AG04449 (cell line): Measurements from ENCODE around the gene MEAK7.

Source experiments
- CTCF ChIA-PET: fragments of 350-600 bp; formaldehyde crosslinking; extraction: SDS; loops from one replicate; lab custom pipeline; 2021; ENCODE audit warnings: antibody characterized with exemption; lab: Yijun Ruan, JAX
- POLR2A ChIA-PET: fragments of 400-600, 350-600 bp; formaldehyde crosslinking; extraction: SDS; loops from one replicate; lab custom pipeline; 2020; ENCODE audit warnings: antibody characterized with exemption, inconsistent platforms; lab: Yijun Ruan, JAX
- DNase-seq: peaks from one replicate; pipeline ENCODE4 v3.0.0-alpha.2; 2010; ENCODE audit warnings: low read depth, low spot score
- H3K4me3 ChIP-seq: 2 replicates; pipeline ENCODE4 v1.5.1; 2011; ENCODE audit warnings: low read depth, mild to moderate bottlenecking, control low read depth, low read length
- TF ChIP-seq, protein P1 (sequence below): IDR thresholded peaks from one replicate; pipeline ENCODE4 v1.5.1; 2011; ENCODE audit warnings: mild to moderate bottlenecking, moderate library complexity, low read length, control low read depth, inconsistent platforms; ENCODE audit not compliant: insufficient read depth; ENCODE audit errors: missing control alignments

MEAK7 gene

GRCh38 chr16:84548508-84548907 is 44.0 kb upstream of the MEAK7 start:
- TF ChIP-seq, protein P1, sequence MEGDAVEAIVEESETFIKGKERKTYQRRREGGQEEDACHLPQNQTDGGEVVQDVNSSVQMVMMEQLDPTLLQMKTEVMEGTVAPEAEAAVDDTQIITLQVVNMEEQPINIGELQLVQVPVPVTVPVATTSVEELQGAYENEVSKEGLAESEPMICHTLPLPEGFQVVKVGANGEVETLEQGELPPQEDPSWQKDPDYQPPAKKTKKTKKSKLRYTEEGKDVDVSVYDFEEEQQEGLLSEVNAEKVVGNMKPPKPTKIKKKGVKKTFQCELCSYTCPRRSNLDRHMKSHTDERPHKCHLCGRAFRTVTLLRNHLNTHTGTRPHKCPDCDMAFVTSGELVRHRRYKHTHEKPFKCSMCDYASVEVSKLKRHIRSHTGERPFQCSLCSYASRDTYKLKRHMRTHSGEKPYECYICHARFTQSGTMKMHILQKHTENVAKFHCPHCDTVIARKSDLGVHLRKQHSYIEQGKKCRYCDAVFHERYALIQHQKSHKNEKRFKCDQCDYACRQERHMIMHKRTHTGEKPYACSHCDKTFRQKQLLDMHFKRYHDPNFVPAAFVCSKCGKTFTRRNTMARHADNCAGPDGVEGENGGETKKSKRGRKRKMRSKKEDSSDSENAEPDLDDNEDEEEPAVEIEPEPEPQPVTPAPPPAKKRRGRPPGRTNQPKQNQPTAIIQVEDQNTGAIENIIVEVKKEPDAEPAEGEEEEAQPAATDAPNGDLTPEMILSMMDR, result no peak
- no peak overlapping the region for H3K4me3 ChIP-seq
- POLR2A ChIA-PET, result no interaction called here
- CTCF ChIA-PET, result interaction anchor here (1.8 kb wide), 1 partner anchor 10 kb away, joined by 4 read pairs; no protein-coding TSS in a partner anchor
- no peak for DNase-seq

GRCh38 chr16:84547546-84548061 is 43.1 kb upstream of the MEAK7 start:
- ChIA-PET CTCF (interaction anchor here (0.8 kb wide), 1 partner anchor 74 kb away, joined by 4 read pairs; no protein-coding TSS in a partner anchor), POLR2A (no interaction called here)
- TF ChIP-seq, protein P1, result no peak

GRCh38 chr16:84546669-84547545 is 42.4 kb upstream of the MEAK7 start:
- ChIA-PET CTCF (interaction anchor here (0.8 kb wide), 1 partner anchor 74 kb away, joined by 4 read pairs; no protein-coding TSS in a partner anchor), POLR2A (no interaction called here)
- TF ChIP-seq, protein P1, result no peak
- no peak overlapping the region for H3K4me3 ChIP-seq
- no peak for DNase-seq

More at GRCh38 chr16:84547546-84548061, 43.1 kb upstream of the MEAK7 start:
- no peak for DNase-seq
- H3K4me3 ChIP-seq, result no peak overlapping the region

DNA sequence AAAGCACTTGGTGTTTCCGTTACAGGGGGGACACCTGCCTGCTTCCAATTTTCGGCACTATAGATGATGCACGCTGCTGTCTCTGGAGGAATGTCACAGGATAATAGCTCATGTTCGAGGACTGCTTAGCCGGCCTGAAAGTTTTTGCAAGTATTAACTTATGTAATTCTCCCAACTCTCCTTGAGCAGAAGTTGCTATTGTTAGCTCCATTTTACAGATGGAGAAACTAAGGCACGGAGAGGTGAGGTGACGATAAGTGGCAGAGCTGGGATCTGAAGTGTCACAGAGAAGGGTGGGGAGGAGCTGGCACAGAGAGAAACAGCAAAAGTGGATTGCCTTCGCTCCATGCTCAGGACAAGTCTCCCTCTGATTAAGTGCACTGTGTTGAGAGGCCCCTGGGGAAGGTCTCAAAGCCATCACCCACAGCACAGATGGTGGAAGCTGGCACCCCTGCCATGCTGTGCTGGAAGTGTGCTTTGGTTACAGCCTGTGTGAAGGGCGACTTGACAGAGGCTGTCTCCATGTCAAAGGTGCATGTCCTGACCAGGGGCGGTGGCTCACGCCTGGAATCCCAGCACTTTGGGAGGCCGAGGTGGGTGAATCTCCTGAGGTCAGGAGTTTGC is 40.8 kb upstream of the MEAK7 start:
- CTCF ChIA-PET, result interaction anchor here (1.2 kb wide), 1 partner anchor 76 kb away, joined by 3 read pairs; no protein-coding TSS in a partner anchor
- POLR2A ChIA-PET, result no interaction called here
- H3K4me3 ChIP-seq, result no peak overlapping the region
- no peak for DNase-seq
- TF ChIP-seq, protein P1, result no peak

DNA sequence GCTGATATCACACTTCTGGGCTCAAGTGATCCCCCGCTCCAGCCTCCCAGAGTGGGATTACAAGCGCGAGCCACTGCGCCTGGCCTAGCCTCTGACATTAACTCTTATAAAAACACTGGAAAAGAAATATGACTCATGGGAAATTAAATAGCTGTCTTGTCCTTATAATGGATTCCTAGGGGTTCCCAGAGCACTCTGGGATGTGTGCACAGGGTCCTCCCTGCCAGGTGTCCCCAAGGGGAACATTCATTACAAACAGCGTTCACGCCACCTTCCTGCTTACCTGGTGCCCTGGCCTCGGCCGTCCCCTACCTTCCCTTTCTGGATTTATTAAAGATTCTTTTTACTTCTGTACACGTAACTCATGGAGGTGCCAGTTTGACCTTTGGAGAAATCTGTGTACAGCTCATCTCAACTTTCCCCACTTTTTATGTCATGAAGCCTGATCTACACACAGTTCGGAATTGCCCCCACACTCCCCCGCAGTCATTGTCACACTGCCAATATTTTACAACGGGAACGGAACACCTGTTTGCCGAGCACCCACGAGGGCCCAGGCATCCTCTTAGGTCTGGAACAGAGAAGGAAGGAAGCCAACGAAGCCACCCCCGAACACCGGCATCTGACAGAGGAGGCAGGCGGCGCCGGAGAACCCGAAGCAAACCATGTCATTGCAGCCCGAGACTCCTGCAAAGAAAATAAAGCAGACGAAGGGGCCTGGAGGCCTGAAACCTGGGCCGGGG is 39.7 kb upstream of the MEAK7 start:
- CTCF ChIA-PET, result interaction anchor here (1.3 kb wide), 1 partner anchor 16 kb away, joined by 3 read pairs; no protein-coding TSS in a partner anchor
- POLR2A ChIA-PET, result interaction anchor here (0.6 to 1.0 kb wide), 2 partner anchors 17 to 74 kb away, joined by 3 to 4 read pairs; partner anchors contain the start of gene COTL1
- no peak overlapping the region for H3K4me3 ChIP-seq
- no peak for DNase-seq
- TF ChIP-seq, protein P1, result no peak
